ENCODE measurements around the gene UMODL1.

UMODL1 gene

GRCh38 chr21:42186591-42186990, 115.5 kb downstream of the UMODL1 start (continued):
- TF ChIP-seq CSRNP3 (CRISPR knock-in tag; IDR thresholded peaks at IDR 0.05) = no peak

GRCh38 chr21:42187976-42188653, 117.0 kb downstream of the UMODL1 start:
- TF ChIP-seq TOX (CRISPR knock-in tag; IDR thresholded peaks at IDR 0.05; ENCODE audit: borderline replicate concordance) (no peak), ZC3H10 (CRISPR knock-in tag; IDR thresholded peaks at IDR 0.05) (no peak), OSR1 (CRISPR knock-in tag; IDR thresholded peaks at IDR 0.05) (no peak)
- ATAC-seq = no peak

GRCh38 chr21:42188663-42189062, 117.5 kb downstream of the UMODL1 start:
- ATAC-seq = no peak

GRCh38 chr21:42189431-42189830, 118.3 kb downstream of the UMODL1 start:
- ATAC-seq = no peak
- TF ChIP-seq CREB5 (CRISPR knock-in tag; IDR thresholded peaks at IDR 0.05; ENCODE audit: low read depth) (no peak), OSR1 (CRISPR knock-in tag; IDR thresholded peaks at IDR 0.05) (no peak), TSHZ2 (CRISPR knock-in tag; IDR thresholded peaks at IDR 0.05) (no peak), ZNF70 (CRISPR knock-in tag; IDR thresholded peaks at IDR 0.05) (no peak), ARNTL (CRISPR knock-in tag; IDR thresholded peaks at IDR 0.05; ENCODE audit: borderline replicate concordance, low read depth) (no peak), BACH2 (CRISPR knock-in tag; IDR thresholded peaks at IDR 0.05; ENCODE audit: borderline replicate concordance) (no peak), TOX (CRISPR knock-in tag; IDR thresholded peaks at IDR 0.05; ENCODE audit: borderline replicate concordance) (no peak), ZNF8 (CRISPR knock-in tag; IDR thresholded peaks at IDR 0.05) (no peak)

More at GRCh38 chr21:42188663-42189062, 117.5 kb downstream of the UMODL1 start:
- TF ChIP-seq ZNF70 (CRISPR knock-in tag; IDR thresholded peaks at IDR 0.05) (no peak), BACH2 (CRISPR knock-in tag; IDR thresholded peaks at IDR 0.05; ENCODE audit: borderline replicate concordance) (no peak), TSHZ2 (CRISPR knock-in tag; IDR thresholded peaks at IDR 0.05) (no peak), PATZ1 (CRISPR knock-in tag; IDR thresholded peaks at IDR 0.05; ENCODE audit: borderline replicate concordance) (no peak), PPARA (CRISPR knock-in tag; IDR thresholded peaks at IDR 0.05; ENCODE audit: borderline replicate concordance) (no peak), ARNTL (CRISPR knock-in tag; IDR thresholded peaks at IDR 0.05; ENCODE audit: borderline replicate concordance, low read depth) (no peak), GLIS3 (CRISPR knock-in tag; IDR thresholded peaks at IDR 0.05) (no peak), ZFP3 (CRISPR knock-in tag; IDR thresholded peaks at IDR 0.05) (no peak)
